Measurements from ENCODE around the gene CRPPA. TPM values are rescaled to one million over a fixed set of nuclear protein-coding genes. Genes with fewer than 3 reads are reported as not detected.

The CRPPA gene
- total RNA-seq, 1 experiment from 2014 or later: 0.84 TPM

GRCh38 chr7:16428182-16428581 is 6.8 kb upstream of the CRPPA start:
- DNase-seq (ENCODE audit: extremely low read depth, low read depth): no peak

DNA sequence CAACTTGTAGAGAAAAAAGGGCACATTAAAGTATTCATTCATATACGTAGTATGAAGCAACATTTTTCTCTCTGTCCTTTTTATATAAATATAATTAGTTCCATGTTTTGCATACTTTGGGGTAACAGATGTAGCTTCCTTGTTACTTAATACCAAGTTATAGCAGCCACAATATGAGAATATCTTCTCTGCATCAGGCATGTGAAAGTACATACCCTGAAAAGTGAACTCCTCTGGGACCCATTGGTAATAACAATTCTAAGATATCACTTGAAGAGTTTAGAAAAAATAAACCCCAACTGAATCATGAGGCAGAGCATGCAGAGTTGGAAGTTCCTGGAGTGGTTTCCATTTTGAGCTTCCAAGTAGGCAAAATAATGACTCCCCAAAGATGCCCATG is 2.4 kb upstream of the CRPPA start:
- no peak for DNase-seq (ENCODE audit: extremely low read depth, low read depth)

DNA sequence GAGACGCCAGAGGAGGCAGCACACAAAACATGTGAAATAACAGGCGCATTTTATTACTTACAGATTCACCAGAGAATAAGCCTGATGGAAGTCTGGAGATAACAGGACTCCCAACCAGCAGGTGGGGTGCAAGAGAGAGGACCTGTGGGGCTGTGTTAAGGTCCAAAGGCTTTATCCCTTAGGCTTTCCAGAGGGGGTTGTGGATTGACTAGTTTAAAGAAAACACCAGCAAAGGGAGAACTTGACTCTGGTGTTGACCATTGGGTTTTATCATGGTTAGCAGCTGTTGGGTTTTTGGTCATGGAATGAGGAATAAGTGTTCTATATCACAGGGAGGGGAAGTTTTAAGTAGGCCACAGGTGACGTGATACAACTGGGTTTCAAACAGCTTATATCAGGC is 1.6 kb upstream of the CRPPA start:
- no peak for DNase-seq (ENCODE audit: extremely low read depth, low read depth)

- DNase-seq (ENCODE audit: extremely low read depth, low read depth): no peak
Measured at GRCh38 chr7:16422103-16422435, 731 bp upstream of the CRPPA start.

DNA sequence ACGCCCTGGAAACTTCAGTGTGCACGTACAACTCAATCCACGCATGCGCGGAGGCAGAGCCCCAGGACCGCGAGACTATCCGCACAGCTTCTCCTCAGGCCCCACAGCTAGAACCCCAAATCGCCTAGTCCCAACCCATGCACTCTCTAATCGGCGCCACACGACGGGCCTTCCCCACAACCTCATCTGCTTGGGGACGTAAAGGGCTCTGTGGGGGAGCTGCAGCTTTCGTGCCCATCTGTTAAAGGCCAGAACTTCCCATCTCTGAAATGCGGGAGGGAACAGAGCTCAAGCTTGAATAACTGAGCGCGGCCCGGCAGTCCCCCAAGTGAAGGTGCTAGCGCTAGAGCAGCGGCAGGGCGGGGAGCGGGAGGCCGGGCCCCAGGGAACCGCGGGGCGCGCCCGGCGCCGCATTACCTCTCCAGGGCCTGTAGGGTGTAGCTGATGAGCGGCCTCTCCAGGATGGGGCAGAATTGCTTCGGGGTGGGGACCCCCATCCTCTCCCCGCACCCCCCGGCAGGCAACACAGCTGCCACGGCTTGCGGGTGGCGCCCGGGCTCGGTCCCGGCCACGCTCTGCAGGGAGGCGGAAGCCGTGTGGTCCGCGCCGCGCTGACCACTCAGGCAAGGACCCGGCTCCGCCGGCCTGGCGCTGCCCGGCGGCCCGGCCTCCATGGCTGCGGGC is 547 bp downstream of the CRPPA start:
- DNase-seq (ENCODE audit: extremely low read depth, low read depth): peak; percentile 90

DNA sequence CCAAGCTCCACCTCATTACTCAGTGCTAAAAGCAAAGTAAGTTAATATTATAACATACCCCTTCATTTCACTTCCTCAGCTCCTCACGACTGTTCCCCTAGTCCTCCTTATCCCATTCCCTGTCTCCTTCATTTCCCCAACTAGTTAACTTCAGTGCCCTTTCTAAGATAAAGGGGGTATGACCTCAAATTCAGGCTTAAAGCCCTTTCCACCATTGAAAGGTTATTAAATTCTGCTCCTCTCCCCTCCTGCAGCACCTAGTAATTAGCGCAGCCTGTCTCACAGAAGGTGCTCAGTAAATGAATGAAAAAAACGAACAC is 1.0 kb downstream of the CRPPA start:
- no peak for DNase-seq (ENCODE audit: extremely low read depth, low read depth)

- no peak for DNase-seq (ENCODE audit: extremely low read depth, low read depth)
Measured at GRCh38 chr7:16419859-16420258, 1.5 kb downstream of the CRPPA start.

- no peak for DNase-seq (ENCODE audit: extremely low read depth, low read depth)
Measured at GRCh38 chr7:16419126-16419525, 2.2 kb downstream of the CRPPA start.

- DNase-seq (ENCODE audit: extremely low read depth, low read depth): no peak
Measured at GRCh38 chr7:16417906-16418305, 3.4 kb downstream of the CRPPA start.

GRCh38 chr7:16416289-16417282 is 4.8 kb downstream of the CRPPA start:
- no peak for DNase-seq (ENCODE audit: extremely low read depth, low read depth)

- no peak for DNase-seq (ENCODE audit: extremely low read depth, low read depth)
Measured at GRCh38 chr7:16412274-16413254, 8.8 kb downstream of the CRPPA start.

DNA sequence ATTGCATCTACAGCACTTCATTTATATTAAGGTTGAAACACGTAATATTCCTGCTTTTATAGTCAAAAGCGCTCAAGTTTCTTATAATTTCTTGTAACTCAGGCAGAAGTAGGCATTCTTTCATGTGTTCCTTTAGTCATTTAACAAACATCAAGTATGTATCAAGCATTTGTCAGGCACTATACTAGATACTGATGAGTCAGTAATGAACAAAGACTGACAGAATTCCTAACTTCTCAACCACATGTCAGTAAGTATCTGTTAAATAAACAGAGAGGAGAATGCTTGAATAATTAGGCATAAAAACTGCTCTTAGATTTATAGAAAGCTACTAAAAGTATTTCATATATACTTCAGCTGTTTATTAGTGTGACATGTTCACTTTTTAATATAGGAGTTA is 9.9 kb downstream of the CRPPA start:
- DNase-seq (ENCODE audit: extremely low read depth, low read depth): peak; percentile 31

- no peak for DNase-seq (ENCODE audit: extremely low read depth, low read depth)
Measured at GRCh38 chr7:16409777-16410176, 11.6 kb downstream of the CRPPA start.

DNA sequence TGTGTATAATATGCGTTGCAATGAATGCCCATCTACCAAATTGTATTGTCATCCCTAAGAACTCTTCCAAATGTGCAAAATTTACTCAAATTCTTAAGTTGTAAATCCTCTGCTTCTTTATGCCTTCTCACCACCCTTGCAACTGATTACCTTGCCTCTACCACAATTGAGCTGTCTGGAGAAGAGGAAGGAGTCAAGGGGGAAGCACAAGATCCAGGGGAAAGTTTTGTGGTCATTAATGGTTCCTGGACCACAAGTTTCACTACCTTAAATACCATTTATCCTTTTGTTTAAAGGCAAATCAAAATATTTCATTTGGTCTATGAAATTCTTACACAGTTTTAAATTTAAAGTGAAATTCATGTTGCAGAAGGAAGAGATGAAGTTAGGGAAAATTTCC is 16.7 kb downstream of the CRPPA start:
- DNase-seq (ENCODE audit: extremely low read depth, low read depth): no peak

DNA sequence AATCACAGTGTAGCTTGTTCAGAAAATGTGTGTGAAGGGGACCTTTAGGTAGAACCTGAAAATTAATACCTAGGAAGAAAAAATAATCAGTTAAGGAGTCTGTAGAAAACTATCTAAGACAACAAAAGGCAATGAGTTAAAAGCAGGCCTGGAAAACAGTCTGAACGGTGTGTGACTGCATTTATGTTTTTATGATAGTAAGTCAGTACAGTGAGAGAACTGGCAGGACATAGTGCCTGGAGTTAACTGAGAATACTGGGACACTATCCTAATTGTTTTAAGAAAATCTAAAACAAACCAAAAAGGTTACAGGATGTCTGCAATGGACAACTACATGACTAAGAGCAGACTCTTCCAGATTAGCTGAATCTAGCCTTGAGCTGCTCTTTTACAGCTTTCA is 17.9 kb downstream of the CRPPA start:
- DNase-seq (ENCODE audit: extremely low read depth, low read depth): no peak

DNA sequence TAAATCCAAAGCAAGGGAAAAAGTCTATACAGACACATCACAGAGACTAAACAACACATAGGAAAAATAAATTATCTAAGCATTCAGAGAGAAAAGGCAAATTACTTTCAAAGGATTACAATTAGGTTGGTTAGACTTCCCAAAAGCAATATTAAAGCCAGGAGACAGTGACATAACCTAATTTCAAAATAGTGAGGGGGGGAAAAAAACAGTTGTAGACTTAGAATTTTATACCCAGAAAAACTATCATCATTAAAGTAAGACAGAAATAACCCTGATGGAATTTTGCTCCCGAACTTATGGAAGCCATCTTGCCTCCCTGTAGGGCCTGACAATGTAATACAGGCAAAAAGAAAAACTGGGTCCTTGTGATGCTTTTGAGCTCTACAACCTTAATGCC is 18.4 kb downstream of the CRPPA start:
- no peak for DNase-seq (ENCODE audit: extremely low read depth, low read depth)

- DNase-seq (ENCODE audit: extremely low read depth, low read depth): no peak
Measured at GRCh38 chr7:16402091-16402490, 19.2 kb downstream of the CRPPA start.

DNA sequence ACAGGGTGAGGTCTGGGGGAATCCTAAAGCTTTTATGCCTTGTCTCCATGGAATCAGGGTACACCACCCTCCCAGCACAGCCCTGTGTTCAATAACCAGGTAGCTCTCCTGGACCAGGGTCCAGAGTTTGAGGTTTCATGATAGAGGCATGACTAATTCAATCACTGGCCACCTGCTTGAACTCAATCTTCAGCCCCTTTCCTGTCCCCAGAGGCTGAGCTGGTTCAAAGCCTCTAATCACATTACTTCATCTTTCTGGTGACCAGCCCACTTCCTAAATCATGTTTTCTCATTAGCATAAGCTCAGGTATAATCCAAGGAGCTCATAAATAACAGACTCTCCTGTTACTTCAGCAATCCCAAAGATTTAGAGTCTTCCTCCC is 20.5 kb downstream of the CRPPA start:
- DNase-seq (ENCODE audit: extremely low read depth, low read depth): no peak

DNA sequence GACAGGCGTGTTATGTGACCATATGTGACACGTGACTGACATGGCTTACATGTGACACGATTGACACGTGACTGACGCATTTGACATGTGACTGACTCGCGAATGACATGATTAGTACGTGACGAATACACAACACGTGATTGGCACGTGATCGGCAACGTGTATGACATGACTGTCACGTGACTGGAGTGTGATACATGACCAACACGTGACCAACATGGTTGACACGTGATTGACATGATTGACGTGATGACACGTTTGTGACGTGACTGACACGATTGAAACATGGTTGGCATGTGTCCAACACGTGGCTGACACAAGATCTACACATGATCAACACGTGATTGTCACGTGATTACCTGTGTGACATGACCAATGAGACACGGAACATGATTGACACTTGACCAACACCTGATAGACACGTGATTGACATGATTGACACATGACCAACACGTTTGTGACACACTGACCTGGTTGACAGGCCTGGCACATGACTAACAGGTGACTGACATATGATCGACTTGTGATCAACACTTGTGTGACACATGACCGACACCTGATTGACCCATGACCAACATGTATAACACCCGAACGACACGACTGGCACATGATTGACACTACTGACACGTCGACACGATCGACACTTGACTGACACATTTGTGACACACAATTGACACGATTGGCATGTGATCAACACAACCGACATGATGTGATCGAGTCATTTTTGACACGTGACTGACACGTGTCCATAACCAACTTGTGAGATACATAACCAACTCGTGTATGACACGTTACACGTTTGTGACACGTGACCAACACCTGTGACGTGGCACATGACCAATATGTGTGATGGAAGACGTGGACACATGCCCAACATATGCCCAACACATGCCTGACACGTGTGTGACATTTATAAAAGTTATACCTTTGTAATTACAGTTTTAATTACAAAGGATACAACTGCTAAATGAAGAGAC is 21.1 kb downstream of the CRPPA start:
- DNase-seq (ENCODE audit: extremely low read depth, low read depth): no peak

- no peak for DNase-seq (ENCODE audit: extremely low read depth, low read depth)
Measured at GRCh38 chr7:16399265-16399831, 22.0 kb downstream of the CRPPA start.
